Liver (tissue), 9 donors: ENCODE measurements around the gene AFAP1. TPM values are rescaled to one million over a fixed set of nuclear protein-coding genes. Genes with fewer than 3 reads are reported as not detected.

Experiments used
- DNase-seq: peaks from one replicate; pipeline ENCODE4 v3.0.0-alpha.2; 2017; ENCODE audit warnings: low spot score
- H3K27ac ChIP-seq, 2 donors: one replicate each; pipeline ENCODE4 v1.7.0; 2013; ENCODE audit warnings: inconsistent platforms in 2 of 2, low read length in 2 of 2, control low read depth in 1 of 2, low read depth in 1 of 2, mild to moderate bottlenecking in 1 of 2
- H3K27me3 ChIP-seq, 4 donors: one replicate each; pipeline versions ENCODE4 v1.6.1 to v1.7.0; 2013; ENCODE audit warnings: low read length in 3 of 4, inconsistent platforms in 1 of 4, mild to moderate bottlenecking in 1 of 4, moderate library complexity in 1 of 4; ENCODE audit not compliant: control insufficient read depth in 4 of 4, insufficient read depth in 4 of 4
- H3K36me3 ChIP-seq, 4 donors: one replicate each; pipeline versions ENCODE4 v1.6.1 to v1.7.0; 2013; ENCODE audit warnings: low read length in 3 of 4, mild to moderate bottlenecking in 3 of 4, low read depth in 1 of 4, moderate library complexity in 1 of 4; ENCODE audit not compliant: control insufficient read depth in 4 of 4, insufficient read depth in 3 of 4
- H3K4me1 ChIP-seq, 4 donors: one replicate each; pipeline versions ENCODE4 v1.6.1 to v1.7.0; 2013; ENCODE audit warnings: low read length in 3 of 4, mild to moderate bottlenecking in 3 of 4, moderate library complexity in 1 of 4; ENCODE audit not compliant: control insufficient read depth in 4 of 4, insufficient read depth in 4 of 4
- H3K4me3 ChIP-seq, 3 donors: one replicate each; pipeline versions ENCODE4 v1.6.1 to v1.7.0; 2013; ENCODE audit warnings: low read length in 3 of 3, control low read depth in 1 of 3, low read depth in 1 of 3, mild to moderate bottlenecking in 1 of 3
- H3K9ac ChIP-seq, 2 donors: one replicate each; pipeline ENCODE4 v1.7.0; 2013; ENCODE audit warnings: low read length in 2 of 2, mild to moderate bottlenecking in 2 of 2, moderate library complexity in 2 of 2, control low read depth in 1 of 2, low read depth in 1 of 2
- H3K9me3 ChIP-seq, 4 donors: one replicate each; pipeline versions ENCODE4 v1.6.1 to v1.7.0; 2013; ENCODE audit warnings: low read length in 3 of 4; ENCODE audit not compliant: control insufficient read depth in 4 of 4
- EGR1 ChIP-seq, 2 donors: IDR thresholded peaks; 2 replicates each; pipeline ENCODE4 v1.6.1; 2016 to 2018; ENCODE audit warnings: antibody characterized with exemption in 2 of 2, low read depth in 2 of 2
- FOXA1 ChIP-seq: IDR thresholded peaks from 2 replicates; pipeline ENCODE4 v1.6.1; 2016; ENCODE audit warnings: antibody characterized with exemption
- FOXA2 ChIP-seq: IDR thresholded peaks from 2 replicates; pipeline ENCODE4 v1.6.1; 2016; ENCODE audit warnings: antibody characterized with exemption
- HNF4A ChIP-seq, 2 donors: conservative IDR thresholded peaks; 2 replicates each; pipeline ENCODE4 v1.6.1; 2016; ENCODE audit warnings: antibody characterized with exemption in 2 of 2, mild to moderate bottlenecking in 2 of 2
- HNF4G ChIP-seq: IDR thresholded peaks from 2 replicates; pipeline ENCODE4 v1.6.1; 2016; ENCODE audit warnings: antibody characterized with exemption
- JUND ChIP-seq, 2 donors: IDR thresholded peaks; 2 replicates each; pipeline ENCODE4 v1.6.1; 2016; ENCODE audit warnings: antibody characterized with exemption in 2 of 2
- RAD21 ChIP-seq, 2 donors: IDR thresholded peaks; 2 replicates each; pipeline ENCODE4 v1.6.1; 2016; ENCODE audit warnings: antibody characterized with exemption in 2 of 2, mild to moderate bottlenecking in 2 of 2
- RXRA ChIP-seq, 2 donors: IDR thresholded peaks; 2 replicates each; pipeline ENCODE4 v1.6.1; 2017 to 2018; ENCODE audit warnings: antibody characterized with exemption in 2 of 2, mild to moderate bottlenecking in 1 of 2
- SP1 ChIP-seq: IDR thresholded peaks from 2 replicates; pipeline ENCODE4 v1.6.1; 2018; ENCODE audit warnings: antibody characterized with exemption, mild to moderate bottlenecking
- TAF1 ChIP-seq: conservative IDR thresholded peaks from 2 replicates; pipeline ENCODE4 v1.6.1; 2016; ENCODE audit warnings: antibody characterized with exemption, mild to moderate bottlenecking
- YY1 ChIP-seq: IDR thresholded peaks from 2 replicates; pipeline ENCODE4 v1.6.1; 2016; ENCODE audit warnings: antibody characterized with exemption, mild to moderate bottlenecking
- WGBS: extraction: QIAGEN DNeasy Blood & Tissue Kit; methylation state at CpG from one replicate; pipeline ENCODE4 v1.1.7; 2013; 5-methylcytosine and 5-hydroxymethylcytosine counted together
- polyA plus RNA-seq, 2 donors: library from polyadenylated mRNA; stranded (reverse) in 1 of 2; unstranded in 1 of 2; fragments of 200-250 nt in 1 of 2; fragments of >200 nt in 1 of 2; fragmentation: Nextera tagmentation in 1 of 2; extraction: Ambion mirVana in 1 of 2; gene quantifications; one replicate each; pipeline versions ENCODE4 v1.2.1 to v1.2.3, GENCODE V29; 2013 to 2015
- total RNA-seq, 2 donors: library from RNA; depleted of rRNA; stranded (reverse); fragments of >200 nt; gene quantifications; one replicate each; pipeline ENCODE4 v1.2.3, GENCODE V29; 2014
- TF ChIP-seq, protein P1 (sequence below): IDR thresholded peaks from 2 replicates; pipeline ENCODE4 v1.6.1; 2016; ENCODE audit warnings: antibody characterized with exemption
- TF ChIP-seq, protein P2 (sequence below): IDR thresholded peaks from 2 replicates; pipeline ENCODE4 v1.6.1; 2016; ENCODE audit warnings: antibody characterized with exemption
- TF ChIP-seq, protein P3 (sequence below): IDR thresholded peaks from 2 replicates; pipeline ENCODE4 v1.6.1; 2016; ENCODE audit warnings: antibody characterized with exemption
- TF ChIP-seq, protein P4 (sequence below): IDR thresholded peaks from 2 replicates; pipeline ENCODE4 v1.6.1; 2016; ENCODE audit warnings: antibody characterized with exemption, mild to moderate bottlenecking
- donor health status: healthy.
- donor health status: healthy.
- donor health status: healthy.
- donor health status: healthy.
- donor health status: healthy.

Gene AFAP1
- total and polyA plus RNA-seq, 4 donors: 0.40 to 3.2 (median 1.6) TPM

DNA sequence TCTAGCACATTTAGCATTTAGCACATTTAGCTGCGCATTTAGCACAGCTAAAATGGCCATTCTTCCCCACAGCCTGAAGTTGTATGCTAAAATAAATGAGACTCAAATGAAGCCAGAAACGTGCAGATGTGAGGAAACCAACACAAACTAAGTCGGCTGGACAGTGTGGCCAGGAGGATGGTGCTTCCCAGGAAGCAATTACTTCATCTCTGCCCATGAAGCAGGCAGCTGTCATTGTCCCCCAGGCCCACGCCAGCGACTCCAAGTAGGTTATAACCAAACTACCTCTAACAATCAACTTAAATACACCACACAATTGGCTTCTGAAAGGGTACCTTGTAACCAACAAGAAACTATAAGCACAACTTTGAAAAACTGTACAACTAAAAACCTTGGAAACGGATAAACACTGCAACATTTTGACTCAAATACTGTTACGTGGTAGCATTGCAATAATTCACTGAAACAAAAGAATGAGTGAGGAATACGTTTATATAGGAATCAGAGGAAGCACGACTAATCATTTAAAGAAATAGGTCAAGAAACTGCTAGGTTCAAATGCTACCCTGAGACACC, 39.2 kb downstream of the AFAP1 start:
- TF ChIP-seq FOXA2: no peak
- TF ChIP-seq, protein P1, sequence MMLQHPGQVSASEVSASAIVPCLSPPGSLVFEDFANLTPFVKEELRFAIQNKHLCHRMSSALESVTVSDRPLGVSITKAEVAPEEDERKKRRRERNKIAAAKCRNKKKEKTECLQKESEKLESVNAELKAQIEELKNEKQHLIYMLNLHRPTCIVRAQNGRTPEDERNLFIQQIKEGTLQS: no peak
- H3K4me1 ChIP-seq: no peaks in the 10 kb centered on the region

DNA sequence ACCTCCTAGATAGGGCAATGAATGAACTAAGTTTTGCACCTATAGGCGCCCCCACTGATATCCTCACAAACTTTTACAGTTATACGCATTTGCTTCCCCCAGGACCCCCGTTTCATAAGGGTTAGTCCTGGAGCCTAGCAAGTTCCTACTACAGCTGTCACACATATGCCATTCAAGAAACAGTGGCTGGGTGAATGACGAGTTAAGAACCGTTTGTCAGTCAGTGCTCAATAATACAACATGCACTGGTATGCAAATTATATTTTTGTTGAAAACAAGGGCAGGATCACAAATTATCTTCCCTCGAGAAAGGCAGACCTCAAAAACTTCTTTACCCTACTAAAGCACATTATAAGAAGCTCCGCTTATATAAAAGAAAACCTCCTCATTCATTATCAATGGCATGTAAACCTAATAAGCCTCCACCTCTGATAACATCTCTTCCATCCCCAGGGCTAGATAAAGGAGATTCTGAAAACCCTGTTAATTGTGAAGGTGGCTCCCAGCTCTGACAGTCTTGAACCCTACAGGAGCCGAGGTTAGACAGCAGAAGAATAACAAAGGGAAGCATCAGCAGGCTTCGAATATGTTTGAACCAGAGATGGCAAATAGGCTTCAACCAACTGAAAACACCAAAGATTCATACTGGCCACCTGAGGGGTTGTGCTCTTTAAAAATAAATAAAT, 40.3 kb downstream of the AFAP1 start:
- WGBS: 72% methylated on average over 9 of the region's 9 CpGs
- TF ChIP-seq, protein P2, sequence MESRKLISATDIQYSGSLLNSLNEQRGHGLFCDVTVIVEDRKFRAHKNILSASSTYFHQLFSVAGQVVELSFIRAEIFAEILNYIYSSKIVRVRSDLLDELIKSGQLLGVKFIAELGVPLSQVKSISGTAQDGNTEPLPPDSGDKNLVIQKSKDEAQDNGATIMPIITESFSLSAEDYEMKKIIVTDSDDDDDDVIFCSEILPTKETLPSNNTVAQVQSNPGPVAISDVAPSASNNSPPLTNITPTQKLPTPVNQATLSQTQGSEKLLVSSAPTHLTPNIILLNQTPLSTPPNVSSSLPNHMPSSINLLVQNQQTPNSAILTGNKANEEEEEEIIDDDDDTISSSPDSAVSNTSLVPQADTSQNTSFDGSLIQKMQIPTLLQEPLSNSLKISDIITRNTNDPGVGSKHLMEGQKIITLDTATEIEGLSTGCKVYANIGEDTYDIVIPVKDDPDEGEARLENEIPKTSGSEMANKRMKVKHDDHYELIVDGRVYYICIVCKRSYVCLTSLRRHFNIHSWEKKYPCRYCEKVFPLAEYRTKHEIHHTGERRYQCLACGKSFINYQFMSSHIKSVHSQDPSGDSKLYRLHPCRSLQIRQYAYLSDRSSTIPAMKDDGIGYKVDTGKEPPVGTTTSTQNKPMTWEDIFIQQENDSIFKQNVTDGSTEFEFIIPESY: no peak
- TF ChIP-seq, protein P3, sequence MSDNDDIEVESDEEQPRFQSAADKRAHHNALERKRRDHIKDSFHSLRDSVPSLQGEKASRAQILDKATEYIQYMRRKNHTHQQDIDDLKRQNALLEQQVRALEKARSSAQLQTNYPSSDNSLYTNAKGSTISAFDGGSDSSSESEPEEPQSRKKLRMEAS: no peak
- TF ChIP-seq JUND (IDR thresholded peaks at IDR 0.05) (no peak), RXRA (IDR thresholded peaks at IDR 0.05) (no peak), HNF4G (no peak), SP1 (no peak), EGR1 (IDR thresholded peaks at IDR 0.05; ENCODE audit: low read depth in 2 of 2) (no peak), FOXA2 (no peak), TAF1 (no peak), RAD21 (IDR thresholded peaks at IDR 0.05) (no peak), HNF4A (conservative IDR thresholded peaks at IDR 0.05) (no peak), YY1 (no peak), FOXA1 (no peak)
- TF ChIP-seq, protein P4, sequence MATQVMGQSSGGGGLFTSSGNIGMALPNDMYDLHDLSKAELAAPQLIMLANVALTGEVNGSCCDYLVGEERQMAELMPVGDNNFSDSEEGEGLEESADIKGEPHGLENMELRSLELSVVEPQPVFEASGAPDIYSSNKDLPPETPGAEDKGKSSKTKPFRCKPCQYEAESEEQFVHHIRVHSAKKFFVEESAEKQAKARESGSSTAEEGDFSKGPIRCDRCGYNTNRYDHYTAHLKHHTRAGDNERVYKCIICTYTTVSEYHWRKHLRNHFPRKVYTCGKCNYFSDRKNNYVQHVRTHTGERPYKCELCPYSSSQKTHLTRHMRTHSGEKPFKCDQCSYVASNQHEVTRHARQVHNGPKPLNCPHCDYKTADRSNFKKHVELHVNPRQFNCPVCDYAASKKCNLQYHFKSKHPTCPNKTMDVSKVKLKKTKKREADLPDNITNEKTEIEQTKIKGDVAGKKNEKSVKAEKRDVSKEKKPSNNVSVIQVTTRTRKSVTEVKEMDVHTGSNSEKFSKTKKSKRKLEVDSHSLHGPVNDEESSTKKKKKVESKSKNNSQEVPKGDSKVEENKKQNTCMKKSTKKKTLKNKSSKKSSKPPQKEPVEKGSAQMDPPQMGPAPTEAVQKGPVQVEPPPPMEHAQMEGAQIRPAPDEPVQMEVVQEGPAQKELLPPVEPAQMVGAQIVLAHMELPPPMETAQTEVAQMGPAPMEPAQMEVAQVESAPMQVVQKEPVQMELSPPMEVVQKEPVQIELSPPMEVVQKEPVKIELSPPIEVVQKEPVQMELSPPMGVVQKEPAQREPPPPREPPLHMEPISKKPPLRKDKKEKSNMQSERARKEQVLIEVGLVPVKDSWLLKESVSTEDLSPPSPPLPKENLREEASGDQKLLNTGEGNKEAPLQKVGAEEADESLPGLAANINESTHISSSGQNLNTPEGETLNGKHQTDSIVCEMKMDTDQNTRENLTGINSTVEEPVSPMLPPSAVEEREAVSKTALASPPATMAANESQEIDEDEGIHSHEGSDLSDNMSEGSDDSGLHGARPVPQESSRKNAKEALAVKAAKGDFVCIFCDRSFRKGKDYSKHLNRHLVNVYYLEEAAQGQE: no peak
- H3K9me3 ChIP-seq: no peaks in the 10 kb centered on the region
- H3K27ac ChIP-seq: no peak overlapping the region
- no peak for DNase-seq
- no peak overlapping the region for H3K9ac ChIP-seq
- H3K36me3 ChIP-seq: no peaks in the 10 kb centered on the region
- peaks cover 0 to 2% (median 0%) of the 10 kb centered on the region in 4 donors for H3K27me3 ChIP-seq
- H3K4me1 ChIP-seq: no peaks in the 10 kb centered on the region
- no peak overlapping the region for H3K4me3 ChIP-seq

More for the DNA sequence above, 39.2 kb downstream of the AFAP1 start:
- H3K27ac ChIP-seq: no peak overlapping the region
- WGBS: 74% methylated on average over 9 of the region's 9 CpGs
- peaks cover 0 to 2% (median 0%) of the 10 kb centered on the region in 4 donors for H3K27me3 ChIP-seq
- H3K9me3 ChIP-seq: no peaks in the 10 kb centered on the region
- H3K9ac ChIP-seq: no peak overlapping the region
- no peaks in the 10 kb centered on the region for H3K36me3 ChIP-seq
- no peak overlapping the region for H3K4me3 ChIP-seq
- DNase-seq: no peak
